ENCODE measurements around the gene SLC38A7. TPM values are rescaled to one million over a fixed set of nuclear protein-coding genes. Genes with fewer than 3 reads are reported as not detected.

Gene SLC38A7
- total and polyA plus RNA-seq, 2 of the 13 experiments (the other 11 are each of a cell fraction or from before 2014, with no cell fraction given) = 13.2 to 14.1 TPM

DNA sequence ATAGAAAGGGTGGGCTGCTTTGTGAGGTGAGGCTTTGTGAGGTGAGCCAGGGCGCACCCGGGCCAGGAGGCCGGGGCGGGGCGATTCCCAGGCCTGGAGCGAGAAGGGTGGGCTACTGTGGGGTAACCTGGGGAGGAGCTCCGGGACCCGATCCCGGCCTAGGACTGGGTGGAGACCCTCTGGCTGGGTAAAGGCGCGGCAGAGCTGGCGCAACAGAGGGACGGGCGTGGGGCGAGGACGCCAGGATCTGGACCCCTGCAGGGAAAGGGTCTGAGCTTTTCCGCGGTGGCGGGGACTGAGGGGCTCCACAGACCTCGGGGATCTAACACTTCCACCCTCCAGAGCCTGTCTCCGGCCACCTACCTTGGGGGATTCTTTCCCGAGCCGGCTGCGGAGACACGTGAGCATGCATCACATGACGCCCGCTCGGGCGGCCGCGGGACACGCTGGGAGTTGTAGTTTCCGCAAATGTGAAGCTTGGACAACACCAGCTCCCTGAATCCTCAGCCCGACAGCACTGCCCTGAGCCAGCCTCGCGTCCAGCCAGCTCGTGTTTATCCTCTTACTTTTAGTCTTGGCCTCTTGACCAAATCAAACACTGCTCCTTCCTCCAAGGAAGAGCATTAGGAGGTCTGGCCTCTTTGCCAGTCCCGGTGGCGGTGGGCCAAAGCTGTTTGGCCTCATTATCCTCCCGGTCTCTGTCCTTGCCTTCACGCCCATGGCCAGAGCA is at the start of gene SLC38A7 (continued):
- TF ChIP-seq ZBTB10 (CRISPR knock-in tag; IDR thresholded peaks at IDR 0.05; ENCODE audit: borderline replicate concordance) = 0 out of 2 replicates have a peak, but pooled peaks have one; percentile 75
- TF ChIP-seq, protein P1, sequence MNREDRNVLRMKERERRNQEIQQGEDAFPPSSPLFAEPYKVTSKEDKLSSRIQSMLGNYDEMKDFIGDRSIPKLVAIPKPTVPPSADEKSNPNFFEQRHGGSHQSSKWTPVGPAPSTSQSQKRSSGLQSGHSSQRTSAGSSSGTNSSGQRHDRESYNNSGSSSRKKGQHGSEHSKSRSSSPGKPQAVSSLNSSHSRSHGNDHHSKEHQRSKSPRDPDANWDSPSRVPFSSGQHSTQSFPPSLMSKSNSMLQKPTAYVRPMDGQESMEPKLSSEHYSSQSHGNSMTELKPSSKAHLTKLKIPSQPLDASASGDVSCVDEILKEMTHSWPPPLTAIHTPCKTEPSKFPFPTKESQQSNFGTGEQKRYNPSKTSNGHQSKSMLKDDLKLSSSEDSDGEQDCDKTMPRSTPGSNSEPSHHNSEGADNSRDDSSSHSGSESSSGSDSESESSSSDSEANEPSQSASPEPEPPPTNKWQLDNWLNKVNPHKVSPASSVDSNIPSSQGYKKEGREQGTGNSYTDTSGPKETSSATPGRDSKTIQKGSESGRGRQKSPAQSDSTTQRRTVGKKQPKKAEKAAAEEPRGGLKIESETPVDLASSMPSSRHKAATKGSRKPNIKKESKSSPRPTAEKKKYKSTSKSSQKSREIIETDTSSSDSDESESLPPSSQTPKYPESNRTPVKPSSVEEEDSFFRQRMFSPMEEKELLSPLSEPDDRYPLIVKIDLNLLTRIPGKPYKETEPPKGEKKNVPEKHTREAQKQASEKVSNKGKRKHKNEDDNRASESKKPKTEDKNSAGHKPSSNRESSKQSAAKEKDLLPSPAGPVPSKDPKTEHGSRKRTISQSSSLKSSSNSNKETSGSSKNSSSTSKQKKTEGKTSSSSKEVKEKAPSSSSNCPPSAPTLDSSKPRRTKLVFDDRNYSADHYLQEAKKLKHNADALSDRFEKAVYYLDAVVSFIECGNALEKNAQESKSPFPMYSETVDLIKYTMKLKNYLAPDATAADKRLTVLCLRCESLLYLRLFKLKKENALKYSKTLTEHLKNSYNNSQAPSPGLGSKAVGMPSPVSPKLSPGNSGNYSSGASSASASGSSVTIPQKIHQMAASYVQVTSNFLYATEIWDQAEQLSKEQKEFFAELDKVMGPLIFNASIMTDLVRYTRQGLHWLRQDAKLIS (CRISPR knock-in tag; IDR thresholded peaks at IDR 0.05) = 0 out of 2 replicates have a peak, but pooled peaks have one; percentile 45
- TF ChIP-seq NFIB (CRISPR knock-in tag; IDR thresholded peaks at IDR 0.05; ENCODE audit: borderline replicate concordance) = no peak
- peak; percentile 92 for TF ChIP-seq SPEN (CRISPR knock-in tag; IDR thresholded peaks at IDR 0.05; ENCODE audit: low read depth)
- no peak for TF ChIP-seq ARNT (IDR thresholded peaks at IDR 0.05)
- TF ChIP-seq SNAPC2 (CRISPR knock-in tag; IDR thresholded peaks at IDR 0.05) = 0 out of 2 replicates have a peak, but pooled peaks have one; percentile 63
- TF ChIP-seq PRDM4 (CRISPR knock-in tag; IDR thresholded peaks at IDR 0.05; ENCODE audit: borderline replicate concordance) = no peak
- TF ChIP-seq, protein P2, sequence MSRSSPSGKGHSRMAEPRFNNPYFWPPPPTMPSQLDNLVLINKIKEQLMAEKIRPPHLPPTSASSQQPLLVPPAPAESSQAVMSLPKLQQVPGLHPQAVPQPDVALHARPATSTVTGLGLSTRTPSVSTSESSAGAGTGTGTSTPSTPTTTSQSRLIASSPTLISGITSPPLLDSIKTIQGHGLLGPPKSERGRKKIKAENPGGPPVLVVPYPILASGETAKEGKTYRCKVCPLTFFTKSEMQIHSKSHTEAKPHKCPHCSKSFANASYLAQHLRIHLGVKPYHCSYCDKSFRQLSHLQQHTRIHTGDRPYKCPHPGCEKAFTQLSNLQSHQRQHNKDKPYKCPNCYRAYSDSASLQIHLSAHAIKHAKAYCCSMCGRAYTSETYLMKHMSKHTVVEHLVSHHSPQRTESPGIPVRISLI (CRISPR knock-in tag; IDR thresholded peaks at IDR 0.05; ENCODE audit: borderline replicate concordance) = no peak
- TF ChIP-seq, protein P3, sequence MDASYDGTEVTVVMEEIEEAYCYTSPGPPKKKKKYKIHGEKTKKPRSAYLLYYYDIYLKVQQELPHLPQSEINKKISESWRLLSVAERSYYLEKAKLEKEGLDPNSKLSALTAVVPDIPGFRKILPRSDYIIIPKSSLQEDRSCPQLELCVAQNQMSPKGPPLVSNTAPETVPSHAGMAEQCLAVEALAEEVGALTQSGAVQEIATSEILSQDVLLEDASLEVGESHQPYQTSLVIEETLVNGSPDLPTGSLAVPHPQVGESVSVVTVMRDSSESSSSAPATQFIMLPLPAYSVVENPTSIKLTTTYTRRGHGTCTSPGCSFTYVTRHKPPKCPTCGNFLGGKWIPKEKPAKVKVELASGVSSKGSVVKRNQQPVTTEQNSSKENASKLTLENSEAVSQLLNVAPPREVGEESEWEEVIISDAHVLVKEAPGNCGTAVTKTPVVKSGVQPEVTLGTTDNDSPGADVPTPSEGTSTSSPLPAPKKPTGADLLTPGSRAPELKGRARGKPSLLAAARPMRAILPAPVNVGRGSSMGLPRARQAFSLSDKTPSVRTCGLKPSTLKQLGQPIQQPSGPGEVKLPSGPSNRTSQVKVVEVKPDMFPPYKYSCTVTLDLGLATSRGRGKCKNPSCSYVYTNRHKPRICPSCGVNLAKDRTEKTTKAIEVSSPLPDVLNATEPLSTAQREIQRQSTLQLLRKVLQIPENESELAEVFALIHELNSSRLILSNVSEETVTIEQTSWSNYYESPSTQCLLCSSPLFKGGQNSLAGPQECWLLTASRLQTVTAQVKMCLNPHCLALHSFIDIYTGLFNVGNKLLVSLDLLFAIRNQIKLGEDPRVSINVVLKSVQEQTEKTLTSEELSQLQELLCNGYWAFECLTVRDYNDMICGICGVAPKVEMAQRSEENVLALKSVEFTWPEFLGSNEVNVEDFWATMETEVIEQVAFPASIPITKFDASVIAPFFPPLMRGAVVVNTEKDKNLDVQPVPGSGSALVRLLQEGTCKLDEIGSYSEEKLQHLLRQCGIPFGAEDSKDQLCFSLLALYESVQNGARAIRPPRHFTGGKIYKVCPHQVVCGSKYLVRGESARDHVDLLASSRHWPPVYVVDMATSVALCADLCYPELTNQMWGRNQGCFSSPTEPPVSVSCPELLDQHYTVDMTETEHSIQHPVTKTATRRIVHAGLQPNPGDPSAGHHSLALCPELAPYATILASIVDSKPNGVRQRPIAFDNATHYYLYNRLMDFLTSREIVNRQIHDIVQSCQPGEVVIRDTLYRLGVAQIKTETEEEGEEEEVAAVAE (CRISPR knock-in tag; IDR thresholded peaks at IDR 0.05; ENCODE audit: borderline replicate concordance) = peak; percentile 61; the same call in 1 of the 2 replicates
- TF ChIP-seq EP300 (IDR thresholded peaks at IDR 0.05; ENCODE audit: low read depth in 2 of 2, low read length in 2 of 2) = no peak
- no peak; the same call in 1 of the 2 replicates for TF ChIP-seq EP300 (CRISPR knock-in tag; IDR thresholded peaks at IDR 0.05; ENCODE audit: borderline replicate concordance)
- TF ChIP-seq NR2C2 (CRISPR knock-in tag; IDR thresholded peaks at IDR 0.05; ENCODE audit: borderline replicate concordance) = peak; percentile 52; the same call in 1 of the 2 replicates

Measured in HepG2 (cell line).